Activated CD4-positive, alpha-beta T cell treated with anti-CD3 and anti-CD28 coated beads, Interleukin-2, Interleukin-4, amounts not matched to agents 100 ng/mL and 50 ng/mL, durations not matched to agents 16 hours and 8 hours (primary cell): ENCODE results near the gene SFXN2.
"Not testable (repeated sequence)": the region's sequence is repeated elsewhere in the genome, so short reads cannot be mapped to it uniquely, and the experiment has no call there.

Source experiments
- DNase-seq: peaks from one replicate; pipeline ENCODE4 v3.0.0-alpha.2; 2020; ENCODE audit warnings: low spot score

SFXN2 gene

GRCh38 chr10:102753718-102754117 lies 39.3 kb downstream of the SFXN2 start:
- no peak for DNase-seq

- DNase-seq, result no peak
These were observed 42.9 kb downstream of the SFXN2 start for GRCh38 chr10:102757323-102757722.

GRCh38 chr10:102758240-102758932 lies 44.0 kb downstream of the SFXN2 start:
- DNase-seq, result no peak

- DNase-seq, result not testable (repeated sequence)
These were observed 44.5 kb downstream of the SFXN2 start for GRCh38 chr10:102758933-102759262.

GRCh38 chr10:102759497-102760210 lies 45.2 kb downstream of the SFXN2 start:
- no peak for DNase-seq

- DNase-seq, result no peak
These were observed 47.5 kb downstream of the SFXN2 start for GRCh38 chr10:102761981-102762380.

GRCh38 chr10:102762401-102763015 lies 48.1 kb downstream of the SFXN2 start:
- DNase-seq, result no peak

GRCh38 chr10:102763037-102763607 lies 48.7 kb downstream of the SFXN2 start:
- DNase-seq, result no peak

GRCh38 chr10:102764470-102765161 lies 50.2 kb downstream of the SFXN2 start:
- DNase-seq, result no peak

GRCh38 chr10:102765336-102765735 lies 50.9 kb downstream of the SFXN2 start:
- DNase-seq, result no peak

GRCh38 chr10:102767428-102768160 lies 53.2 kb downstream of the SFXN2 start:
- peak; percentile 11 for DNase-seq

- DNase-seq, result no peak
These were observed 55.1 kb downstream of the SFXN2 start for GRCh38 chr10:102769375-102770107.

GRCh38 chr10:102770108-102770482 lies 55.7 kb downstream of the SFXN2 start:
- DNase-seq, result no peak

- DNase-seq, result no peak
These were observed 56.4 kb downstream of the SFXN2 start for GRCh38 chr10:102770792-102771191.

- no peak for DNase-seq
These were observed 58.9 kb downstream of the SFXN2 start for GRCh38 chr10:102773320-102773719.

GRCh38 chr10:102773986-102774385 lies 59.5 kb downstream of the SFXN2 start:
- DNase-seq, result peak; percentile 21

- DNase-seq, result no peak
These were observed 60.9 kb downstream of the SFXN2 start for GRCh38 chr10:102775201-102775934.

- no peak for DNase-seq
These were observed 61.7 kb downstream of the SFXN2 start for GRCh38 chr10:102775935-102776669.

- DNase-seq, result no peak
These were observed 62.5 kb downstream of the SFXN2 start for GRCh38 chr10:102776779-102777456.
